ENCODE measurements around the gene KCNK17.

DNA sequence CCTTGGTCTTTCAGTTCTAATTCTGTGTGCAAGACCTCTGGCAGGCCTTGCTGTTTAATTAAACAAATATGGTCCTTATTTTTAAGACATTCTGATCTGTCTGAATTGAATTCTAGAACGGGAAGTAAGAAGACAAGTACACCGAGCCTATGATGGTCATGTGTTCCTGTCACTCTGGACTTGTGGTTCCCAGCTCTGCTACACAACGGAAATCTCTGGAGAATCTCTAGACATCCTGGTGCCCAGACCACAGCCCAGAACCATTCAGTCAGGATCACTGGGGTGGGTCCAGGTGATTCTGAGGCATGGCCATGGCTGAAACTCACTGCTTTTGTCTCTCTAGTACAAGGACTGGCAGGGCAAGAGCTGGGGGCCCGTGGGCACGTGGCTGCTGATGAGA lies 24.2 kb upstream of the KCNK17 start:
- TF ChIP-seq TARDBP (IDR thresholded peaks at IDR 0.05) (no peak), ELF4 (IDR thresholded peaks at IDR 0.05) (no peak), BHLHE40 (IDR thresholded peaks at IDR 0.05; ENCODE audit: borderline replicate concordance) (no peak), SUZ12 (IDR thresholded peaks at IDR 0.05) (no peak), FOXA1 (IDR thresholded peaks at IDR 0.05) (no peak), ZNF384 (IDR thresholded peaks at IDR 0.05) (no peak), NFRKB (IDR thresholded peaks at IDR 0.05) (no peak), SP1 (IDR thresholded peaks at IDR 0.05) (no peak), L3MBTL2 (conservative IDR thresholded peaks at IDR 0.05) (no peak), HDGF (IDR thresholded peaks at IDR 0.05; ENCODE audit: borderline replicate concordance) (no peak), FOXK2 (IDR thresholded peaks at IDR 0.05) (no peak), LEF1 (IDR thresholded peaks at IDR 0.05; ENCODE audit: borderline replicate concordance) (no peak), ARNT (IDR thresholded peaks at IDR 0.05) (no peak)
